GM12873 (cell line): ENCODE data around the gene ZMYND10.

Source experiments
- TF ChIP-seq, protein P1 (sequence below): IDR thresholded peaks from 2 replicates; pipeline ENCODE4 v1.5.1; 2012; ENCODE audit warnings: low read depth, mild to moderate bottlenecking, moderate library complexity, low read length, control low read depth; ENCODE audit not compliant: insufficient read depth; ENCODE audit errors: missing control alignments

Gene ZMYND10

DNA sequence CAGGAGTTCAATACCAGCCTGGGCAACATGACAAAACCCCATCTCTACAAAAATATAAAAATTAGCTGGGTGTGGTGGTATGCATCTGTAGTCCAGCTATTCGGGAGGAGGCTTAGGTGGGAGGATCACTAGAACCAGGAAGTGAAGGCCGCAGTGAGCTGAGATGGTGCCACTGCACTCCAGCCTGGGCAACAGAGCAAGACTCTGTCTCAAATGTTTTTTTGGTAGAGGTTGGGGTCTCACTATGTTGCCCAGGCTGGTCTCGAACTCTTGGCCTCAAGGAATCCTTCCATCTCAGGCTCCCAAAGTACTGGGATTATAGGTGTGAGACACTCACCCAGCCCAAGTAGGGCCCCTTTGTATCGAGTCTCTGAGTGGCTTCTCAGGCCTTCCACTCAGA is 51.4 kb downstream of the ZMYND10 start:
- TF ChIP-seq, protein P1, sequence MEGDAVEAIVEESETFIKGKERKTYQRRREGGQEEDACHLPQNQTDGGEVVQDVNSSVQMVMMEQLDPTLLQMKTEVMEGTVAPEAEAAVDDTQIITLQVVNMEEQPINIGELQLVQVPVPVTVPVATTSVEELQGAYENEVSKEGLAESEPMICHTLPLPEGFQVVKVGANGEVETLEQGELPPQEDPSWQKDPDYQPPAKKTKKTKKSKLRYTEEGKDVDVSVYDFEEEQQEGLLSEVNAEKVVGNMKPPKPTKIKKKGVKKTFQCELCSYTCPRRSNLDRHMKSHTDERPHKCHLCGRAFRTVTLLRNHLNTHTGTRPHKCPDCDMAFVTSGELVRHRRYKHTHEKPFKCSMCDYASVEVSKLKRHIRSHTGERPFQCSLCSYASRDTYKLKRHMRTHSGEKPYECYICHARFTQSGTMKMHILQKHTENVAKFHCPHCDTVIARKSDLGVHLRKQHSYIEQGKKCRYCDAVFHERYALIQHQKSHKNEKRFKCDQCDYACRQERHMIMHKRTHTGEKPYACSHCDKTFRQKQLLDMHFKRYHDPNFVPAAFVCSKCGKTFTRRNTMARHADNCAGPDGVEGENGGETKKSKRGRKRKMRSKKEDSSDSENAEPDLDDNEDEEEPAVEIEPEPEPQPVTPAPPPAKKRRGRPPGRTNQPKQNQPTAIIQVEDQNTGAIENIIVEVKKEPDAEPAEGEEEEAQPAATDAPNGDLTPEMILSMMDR, result no peak

DNA sequence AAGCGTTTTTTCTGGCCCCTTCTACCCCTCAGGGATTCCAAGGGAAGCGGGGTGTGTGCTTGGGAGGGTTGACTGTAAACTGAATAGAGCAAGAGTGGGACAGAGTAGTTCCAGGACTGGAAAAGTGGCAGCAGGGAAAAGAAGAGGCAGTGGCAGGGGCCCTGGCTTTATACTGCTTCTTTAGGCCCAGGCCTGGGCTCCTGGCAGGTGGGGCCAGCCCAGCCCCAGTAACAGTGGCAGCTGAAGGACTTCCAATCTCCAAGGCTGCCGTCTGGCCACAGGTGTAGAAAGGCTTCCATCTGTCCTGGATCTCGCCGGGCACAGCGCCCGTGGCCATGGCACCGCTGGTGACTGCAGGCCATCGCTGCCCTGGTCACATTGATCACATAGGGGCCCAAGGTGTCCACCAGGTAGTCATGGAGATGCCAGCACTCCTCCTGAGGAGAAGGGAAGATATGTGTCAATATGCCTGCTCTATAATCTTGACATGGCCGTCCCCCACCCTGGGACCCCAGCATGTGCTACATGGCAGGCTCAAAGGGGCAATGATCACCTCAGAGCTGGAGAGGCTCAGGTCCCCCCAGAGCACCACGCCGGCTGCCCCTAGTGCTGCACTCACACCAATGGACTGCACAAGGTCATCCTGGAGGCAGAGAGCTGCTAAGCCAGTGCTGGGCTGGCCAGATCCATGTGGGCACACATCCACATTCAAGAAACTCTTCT is 52.3 kb downstream of the ZMYND10 start:
- TF ChIP-seq, protein P1, result no peak

DNA sequence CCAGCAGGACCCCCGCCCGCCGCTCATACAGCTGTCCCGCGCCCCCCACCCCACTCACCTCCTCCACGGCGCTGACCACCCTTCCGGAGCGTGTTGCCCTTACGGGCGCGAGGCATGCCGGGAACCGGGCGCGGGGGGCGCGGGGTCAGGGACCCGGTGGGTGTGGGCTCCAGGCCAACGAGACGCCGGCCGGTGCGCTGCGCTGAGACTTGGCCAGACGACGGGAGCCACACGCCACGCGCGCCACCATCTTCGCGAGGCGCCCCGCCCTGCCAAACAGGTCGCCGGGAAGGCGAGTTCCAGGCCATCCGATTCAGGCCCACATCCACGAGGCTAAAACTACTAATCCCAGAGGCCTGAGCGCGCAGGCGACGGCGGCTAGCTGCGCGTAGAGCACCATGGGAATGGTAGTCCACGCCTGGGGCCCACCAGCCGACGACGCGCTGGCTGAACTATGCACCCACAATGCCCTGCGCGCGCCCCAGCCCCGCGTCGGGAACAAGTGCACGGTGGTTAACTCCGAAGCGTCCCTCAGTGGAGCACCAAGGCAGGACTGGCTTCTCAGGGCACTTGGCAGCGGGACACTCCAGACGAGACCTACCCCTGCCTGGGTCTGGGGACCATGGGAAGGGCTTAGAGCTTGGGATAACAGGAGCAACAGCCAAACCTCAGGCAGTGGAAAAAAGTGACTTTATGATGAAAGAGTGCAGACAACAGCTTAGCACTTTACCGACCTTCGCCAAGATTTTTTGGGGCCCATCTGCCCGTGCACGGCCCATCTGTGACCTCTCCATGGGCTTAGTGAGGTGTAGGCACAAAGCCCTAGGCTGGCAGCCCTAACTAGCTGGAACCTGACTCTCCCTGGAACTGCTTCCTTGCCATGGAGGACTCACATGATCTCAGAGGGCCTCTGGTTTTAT is 53.1 kb downstream of the ZMYND10 start, which contains the start of gene IFRD2:
TSS of gene IFRD2 (minus strand) at position 271 of the 920 bp plus-strand sequence. CDS start at position 116, 155 bp downstream.
- TF ChIP-seq, protein P1, result no peak
